Pancreas (tissue), 10 donors: ENCODE results near the gene CFAP46. TPM values are rescaled to one million over a fixed set of nuclear protein-coding genes. Genes with fewer than 3 reads are reported as not detected.

ENCODE experiments used
- ATAC-seq, 4 donors: fragments of 200-7000 bp; cut with Tn5 transposase; one replicate each; pipeline versions ENCODE4 v1.8.0 to v1.9.1; 2020; ENCODE audit warnings: mild to moderate bottlenecking in 4 of 4, moderate library complexity in 4 of 4
- DNase-seq, 6 donors: peaks; one replicate each; pipeline ENCODE4 v3.0.0-alpha.2; 2020
- FAIRE-seq: peaks from 2 replicates; lab custom pipeline; 2012; peaks lifted over from hg19 to GRCh38; lab: Jason Lieb, UNC
- H3K27ac ChIP-seq, 4 donors: fragments of 200-600 bp; sonication (generic); 1 replicate in 3 of 4; 2 replicates in 1 of 4; pipeline versions ENCODE4 v1.5.0 to v1.8.0; 2020
- H3K27me3 ChIP-seq, 4 donors: fragments of 200-600 bp; one replicate each; pipeline ENCODE4 v1.8.0; 2021
- H3K36me3 ChIP-seq, 3 donors: fragments of 200-600 bp; sonication (generic) in 1 of 3; one replicate each; pipeline versions ENCODE4 v1.5.0 to v1.8.0; 2020 to 2021
- H3K4me1 ChIP-seq, 3 donors: fragments of 200-600 bp; one replicate each; pipeline ENCODE4 v1.8.0; 2021
- H3K4me3 ChIP-seq, 4 donors: fragments of 200-600 bp; sonication (generic) in 2 of 4; one replicate each; pipeline versions ENCODE4 v1.5.0 to v1.8.0; 2020 to 2021
- H3K9me3 ChIP-seq, 4 donors: fragments of 200-600 bp; one replicate each; pipeline ENCODE4 v1.8.0; 2021
- WGBS, 2 donors: extraction: QIAGEN DNeasy Blood & Tissue Kit; methylation state at CpG; one replicate each; pipeline ENCODE4 v1.1.7; 2013; 5-methylcytosine and 5-hydroxymethylcytosine counted together
- intact Hi-C, 3 donors: fragments of 100-400 bp; cut with DNase I; formaldehyde crosslinking; loops; one replicate each; pipeline versions ENCODE4 v1.11.1 to v1.14.2; 2022
- polyA plus RNA-seq, 2 donors: library from polyadenylated mRNA; stranded (reverse); fragments of 200-250 nt; gene quantifications; one replicate each; pipeline ENCODE4 v1.2.3, GENCODE V29; 2013
- total RNA-seq, 6 donors: library from RNA; stranded (reverse); fragmentation: NEBNext Ultra II Directional in 4 of 6; extraction: Animal tissue kit (Norgen Biotek cat#: 25700) in 4 of 6; gene quantifications; one replicate each; pipeline versions ENCODE4 v1.2.1 to v1.2.4, GENCODE V29; 2021 to 2023
- TF ChIP-seq, protein P1 (sequence below), 4 donors: fragments of 200-600 bp; sonication (generic) in 3 of 4; IDR thresholded peaks; one replicate each; pipeline versions ENCODE4 v1.5.0 to v1.8.0; 2021; ENCODE audit warnings: antibody characterized with exemption in 4 of 4
- donor health status: healthy with polysubstance abuse.
- donor health status: DM: no; HTN: no; CAD: no; lungs with moderate emphysema.
- donor health status: DM: no; HTN: no; CAD: no.
- donor health status: control.
- donor health status: control.
- donor health status: Bipolar disorder and iron deficiency.
- donor health status: DM: yes; HTN: yes; CAD: no.
- donor health status: DM: no; HTN: no; CAD: no.
- donor health status: DM: no; HTN: no; CAD: no.
- donor health status: DM: yes; HTN: yes; CAD: no.

The CFAP46 gene
- total and polyA plus RNA-seq, 8 donors = 0.39 to 1.6 (median 1.0) TPM

GRCh38 chr10:132972986-132973902, 30.9 kb upstream of the CFAP46 start:
- ATAC-seq = no peak
- WGBS, 2 donors = 51 to 71% methylated on average over 26 to 28 of the region's 28 CpGs
- peaks cover 0 to 6% (median 1%) of the 10 kb centered on the region in 4 donors for H3K27me3 ChIP-seq
- FAIRE-seq = no peak
- H3K36me3 ChIP-seq = no peaks in the 10 kb centered on the region
- no peaks in the 10 kb centered on the region for H3K9me3 ChIP-seq
- DNase-seq = peak in 1 of 6 donors; percentile 50
- H3K27ac ChIP-seq = no peak overlapping the region
- H3K4me3 ChIP-seq = no peak overlapping the region
- intact Hi-C loops = no loop called here
- no peaks in the 10 kb centered on the region for H3K4me1 ChIP-seq
- TF ChIP-seq, protein P1, sequence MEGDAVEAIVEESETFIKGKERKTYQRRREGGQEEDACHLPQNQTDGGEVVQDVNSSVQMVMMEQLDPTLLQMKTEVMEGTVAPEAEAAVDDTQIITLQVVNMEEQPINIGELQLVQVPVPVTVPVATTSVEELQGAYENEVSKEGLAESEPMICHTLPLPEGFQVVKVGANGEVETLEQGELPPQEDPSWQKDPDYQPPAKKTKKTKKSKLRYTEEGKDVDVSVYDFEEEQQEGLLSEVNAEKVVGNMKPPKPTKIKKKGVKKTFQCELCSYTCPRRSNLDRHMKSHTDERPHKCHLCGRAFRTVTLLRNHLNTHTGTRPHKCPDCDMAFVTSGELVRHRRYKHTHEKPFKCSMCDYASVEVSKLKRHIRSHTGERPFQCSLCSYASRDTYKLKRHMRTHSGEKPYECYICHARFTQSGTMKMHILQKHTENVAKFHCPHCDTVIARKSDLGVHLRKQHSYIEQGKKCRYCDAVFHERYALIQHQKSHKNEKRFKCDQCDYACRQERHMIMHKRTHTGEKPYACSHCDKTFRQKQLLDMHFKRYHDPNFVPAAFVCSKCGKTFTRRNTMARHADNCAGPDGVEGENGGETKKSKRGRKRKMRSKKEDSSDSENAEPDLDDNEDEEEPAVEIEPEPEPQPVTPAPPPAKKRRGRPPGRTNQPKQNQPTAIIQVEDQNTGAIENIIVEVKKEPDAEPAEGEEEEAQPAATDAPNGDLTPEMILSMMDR (IDR thresholded peaks at IDR 0.05) = no peak

DNA sequence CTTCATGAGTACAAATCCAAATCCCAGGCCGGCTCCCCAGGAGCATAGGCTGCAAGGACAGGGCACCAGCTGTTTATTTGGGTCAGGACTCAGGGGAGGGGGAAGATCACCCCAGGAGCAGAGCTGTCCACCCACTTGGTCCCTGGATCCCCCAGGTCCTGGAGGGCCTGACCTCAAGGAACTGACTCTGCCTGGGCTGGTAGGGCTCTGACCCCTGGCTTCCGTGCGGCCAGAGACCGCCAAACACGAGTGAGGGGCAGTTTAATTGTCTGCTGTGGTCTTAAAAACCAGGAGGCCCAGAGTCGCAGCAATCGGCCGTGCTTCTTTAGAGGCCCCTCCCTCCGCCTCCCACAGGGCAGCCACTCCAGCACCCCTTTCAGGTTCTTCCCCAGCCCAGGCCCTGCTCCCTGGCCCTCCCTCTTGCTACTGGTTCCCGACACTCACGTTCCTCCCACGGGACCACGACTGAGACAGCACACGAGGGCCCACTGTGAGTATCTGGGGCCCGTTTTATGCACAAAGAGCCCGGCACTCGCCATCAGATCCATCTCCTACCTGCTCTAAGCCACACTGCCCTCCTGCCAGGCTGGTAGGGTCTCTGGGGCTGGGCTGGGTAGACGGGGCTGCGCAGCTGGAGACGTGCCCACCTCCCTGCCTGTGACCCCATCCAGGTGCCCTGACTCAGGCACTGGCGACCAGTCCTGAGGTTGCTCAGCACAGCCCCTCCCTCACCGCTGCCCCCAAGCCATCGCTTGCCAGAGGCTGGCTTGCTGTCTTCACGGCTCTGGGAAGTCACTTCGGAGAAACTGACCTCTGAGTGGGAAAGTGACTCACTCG, 30.0 kb upstream of the CFAP46 start:
- FAIRE-seq (no peak), ATAC-seq (no peak), DNase-seq (peak in 1 of 6 donors; percentile 34)
- whole genome bisulfite sequencing, 2 donors = 45 to 61% methylated on average over 26 of the region's 26 CpGs
- Histone ChIP-seq H3K4me3 (no peak overlapping the region), H3K9me3 (no peaks in the 10 kb centered on the region), H3K27me3 (peaks cover 0 to 6% (median 1%) of the 10 kb centered on the region in 4 donors), H3K27ac (no peak overlapping the region), H3K36me3 (no peaks in the 10 kb centered on the region), H3K4me1 (no peaks in the 10 kb centered on the region)
- intact Hi-C loops = no loop called here
- TF ChIP-seq, protein P1 (IDR thresholded peaks at IDR 0.05) = no peak

GRCh38 chr10:132971448-132972148, 29.2 kb upstream of the CFAP46 start:
- Histone ChIP-seq H3K4me1 (no peaks in the 10 kb centered on the region), H3K4me3 (no peak overlapping the region), H3K9me3 (no peaks in the 10 kb centered on the region), H3K27ac (no peak overlapping the region), H3K27me3 (peaks cover 0 to 6% (median 1%) of the 10 kb centered on the region in 4 donors), H3K36me3 (no peaks in the 10 kb centered on the region)
- FAIRE-seq = no peak
- DNase-seq = peak in 1 of 6 donors; percentile 40
- TF ChIP-seq, protein P1 (IDR thresholded peaks at IDR 0.05) = no peak
- WGBS, 2 donors = 24 to 31% methylated on average over 24 of the region's 24 CpGs
- ATAC-seq = no peak
- intact Hi-C loops = no loop called here

DNA sequence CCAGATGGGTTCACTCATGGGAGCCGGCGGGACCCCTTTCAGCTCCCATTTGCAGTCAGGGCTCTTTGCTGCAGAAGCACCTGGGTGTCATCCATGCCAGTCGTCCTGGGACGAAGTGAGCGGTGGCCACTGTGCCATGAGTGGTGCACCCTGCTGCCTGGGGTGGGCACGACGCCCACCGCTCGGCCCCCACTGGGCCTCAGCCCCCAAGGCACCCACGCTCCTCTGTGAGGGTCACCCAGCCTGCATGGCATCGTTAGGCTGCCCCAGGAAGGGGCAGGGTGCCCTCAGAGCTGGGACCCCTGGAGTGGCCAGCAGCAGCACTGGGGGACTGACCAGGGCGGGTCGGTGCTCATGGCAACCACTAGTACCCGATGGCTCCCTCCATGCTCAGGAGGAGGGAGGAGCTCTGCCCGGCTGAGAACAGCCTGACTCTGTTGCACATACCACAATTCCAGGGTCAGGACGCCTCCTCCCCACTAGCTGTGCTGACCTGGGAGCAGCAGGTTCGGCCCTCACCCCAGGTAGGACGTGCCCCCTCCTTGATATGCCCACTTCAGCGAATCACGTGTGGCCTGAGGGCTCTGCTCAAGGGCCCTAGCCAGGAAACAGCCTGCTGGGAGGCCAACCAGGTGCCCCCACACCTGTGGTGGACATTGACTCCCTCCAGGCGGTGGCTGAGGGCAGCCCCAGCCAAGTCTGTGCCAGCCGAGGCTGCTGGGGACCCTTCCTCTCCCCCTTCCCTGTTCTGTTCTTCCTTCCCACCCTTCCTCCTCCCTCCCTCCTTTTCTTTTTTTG, 28.5 kb upstream of the CFAP46 start:
- Histone ChIP-seq H3K27me3 (peaks cover 0 to 6% (median 1%) of the 10 kb centered on the region in 4 donors), H3K4me3 (no peak overlapping the region), H3K9me3 (no peaks in the 10 kb centered on the region), H3K4me1 (no peaks in the 10 kb centered on the region), H3K36me3 (no peaks in the 10 kb centered on the region), H3K27ac (no peak overlapping the region)
- ATAC-seq (no peak), FAIRE-seq (no peak), DNase-seq (peak in 1 of 6 donors; percentile 54)
- 59 to 63% methylated on average over 22 of the region's 22 CpGs for WGBS, 2 donors
- intact Hi-C loops = no loop called here
- TF ChIP-seq, protein P1 (IDR thresholded peaks at IDR 0.05) = no peak
